GM12878 (cell line): ENCODE results near the gene ALAS1. TPM values are rescaled to one million over a fixed set of nuclear protein-coding genes. Genes with fewer than 3 reads are reported as not detected.

Experiments used
- ATAC-seq: fragments of 200-7000 bp; cut with Tn5 transposase; 3 replicates; pipeline ENCODE4 v1.9.1; 2020; ENCODE audit warnings: mild to moderate bottlenecking, moderate library complexity
- BruUV-seq: library from RNA; stranded (reverse); fragments of 400-500 nt; replicated peaks from 2 replicates; lab custom pipeline; 2021; lab: Mats Ljungman, UMichigan
- CTCF ChIA-PET: fragments of 300-600 bp; sonication (Branson Sonifier 250); formaldehyde crosslinking; extraction: SDS; loops from one replicate; lab custom pipeline; 2021; ENCODE audit warnings: inconsistent platforms; lab: Yijun Ruan, JAX
- POLR2A ChIA-PET: fragments of 350-600 bp; formaldehyde crosslinking; extraction: SDS; loops from one replicate; lab custom pipeline; 2021; ENCODE audit warnings: inconsistent platforms; lab: Charles Lee
- RAD21 ChIA-PET: fragments of 300-600 bp; sonication (Branson Sonifier 250); formaldehyde crosslinking; loops from one replicate; lab custom pipeline; 2023; ENCODE audit warnings: antibody characterized with exemption; ENCODE audit not compliant: unreplicated experiment; lab: Charles Lee
- SMC1A ChIA-PET: fragments of 300-600 bp; sonication (Branson Sonifier 250); formaldehyde crosslinking; loops from one replicate; lab custom pipeline; 2023; ENCODE audit not compliant: unreplicated experiment, uncharacterized antibody; lab: Charles Lee
- DNase-seq: peaks from one replicate; pipeline ENCODE4 v3.0.0-alpha.2; 2011; ENCODE audit warnings: low read depth, low spot score
- FAIRE-seq: peaks from 3 replicates; lab custom pipeline; 2011; peaks lifted over from hg19 to GRCh38; lab: Jason Lieb, UNC
- H2AFZ ChIP-seq: 2 replicates; pipeline ENCODE4 v1.6.0; 2011; ENCODE audit warnings: low read depth, low read length, control low read depth; ENCODE audit not compliant: control insufficient read depth
- H3K27ac ChIP-seq: 2 replicates; pipeline ENCODE4 v1.5.1; 2011; ENCODE audit warnings: control low read depth; ENCODE audit not compliant: control insufficient read depth, insufficient read depth
- H3K27me3 ChIP-seq, 2 experiments: replicated peaks in 1 of 2; 2 replicates each; pipeline versions ENCODE4 v1.6.0 to v1.6.1; 2011; ENCODE audit warnings: low read length in 1 of 2; ENCODE audit not compliant: control insufficient read depth in 2 of 2, insufficient read depth in 2 of 2
- H3K36me3 ChIP-seq, 2 experiments: 2 replicates each; pipeline ENCODE4 v1.5.1; 2011; ENCODE audit warnings: low read length in 1 of 2; ENCODE audit not compliant: control insufficient read depth in 2 of 2, insufficient read depth in 2 of 2
- H3K4me1 ChIP-seq: 2 replicates; pipeline ENCODE4 v1.6.1; 2011; ENCODE audit warnings: mild to moderate bottlenecking, low read length, moderate library complexity, mixed read lengths; ENCODE audit not compliant: control insufficient read depth, insufficient read depth
- H3K4me2 ChIP-seq: 2 replicates; pipeline ENCODE4 v1.6.0; 2011; ENCODE audit warnings: control low read depth; ENCODE audit not compliant: control insufficient read depth, insufficient read depth
- H3K4me3 ChIP-seq: fragments of 200-600 bp; sonication (generic); 2 replicates; pipeline ENCODE4 v1.5.1; 2016
- H3K79me2 ChIP-seq: 2 replicates; pipeline ENCODE4 v1.6.0; 2011; ENCODE audit warnings: low read length; ENCODE audit not compliant: control insufficient read depth, insufficient read depth
- H3K9ac ChIP-seq: 2 replicates; pipeline ENCODE4 v1.8.0; 2011; ENCODE audit warnings: low read length, control low read depth, mixed read lengths; ENCODE audit not compliant: control insufficient read depth, insufficient read depth
- H3K9me3 ChIP-seq: replicated peaks from 3 replicates; pipeline ENCODE4 v1.5.1; 2011; ENCODE audit warnings: mild to moderate bottlenecking, low read length; ENCODE audit not compliant: control insufficient read depth, insufficient read depth
- H4K20me1 ChIP-seq: 2 replicates; pipeline ENCODE4 v1.6.0; 2011; ENCODE audit not compliant: control insufficient read depth, insufficient read depth
- SPI1 ChIP-seq: IDR thresholded peaks from 2 replicates; pipeline ENCODE4 v1.6.1; 2011; ENCODE audit warnings: low read depth, mild to moderate bottlenecking, low read length, moderate library complexity, borderline replicate concordance; ENCODE audit not compliant: insufficient read depth
- WGBS: methylation state at CpG from one replicate; pipeline ENCODE4 v1.1.6; 2016; ENCODE audit warnings: low lambda C conversion rate; ENCODE audit not compliant: insufficient replicate concordance, insufficient coverage; ENCODE audit errors: missing lambda C conversion rate; 5-methylcytosine and 5-hydroxymethylcytosine counted together
- in situ Hi-C: fragments of 300-500 bp; cut with MboI; formaldehyde crosslinking; loops from 9 replicates; pipeline ENCODE4 v1.14.3; 2018; ENCODE audit warnings: mixed read lengths
- intact Hi-C: fragments of 100-400 bp; cut with micrococcal nuclease; formaldehyde crosslinking; loops from one replicate; pipeline ENCODE4 v1.14.2; 2022; ENCODE audit not compliant: unreplicated experiment
- polyA plus RNA-seq, 11 experiments: library from polyadenylated mRNA; depleted of rRNA in 4 of 11; unstranded in 6 of 11; stranded (reverse) in 5 of 11; fragments of >200 nt; fragmentation: Nextera tagmentation in 4 of 11; fragmentation: Illumina TruSeq in 1 of 11; extraction: Ambion mirVana in 4 of 11; extraction: Trizol in 1 of 11; gene quantifications; 1 replicate in 1 of 11; 2 replicates in 10 of 11; pipeline versions ENCODE4 v1.2.1 to v1.2.3, GENCODE V29; 2011 to 2016; ENCODE audit warnings: inconsistent platforms in 2 of 11, missing spikeins in 2 of 11, low read depth in 1 of 11
- total RNA-seq, 4 experiments: library from RNA; depleted of rRNA in 3 of 4; stranded (reverse); fragments of >200 nt in 3 of 4; fragmentation: Illumina TruSeq in 1 of 4; extraction: Trizol in 1 of 4; gene quantifications; 2 replicates each; pipeline versions ENCODE4 v1.2.1 to v1.2.3, GENCODE V29; 2013 to 2021
- TF ChIP-seq, protein P1 (sequence below): IDR thresholded peaks from 2 replicates; pipeline ENCODE4 v1.6.1; 2011; ENCODE audit warnings: borderline replicate concordance, low read depth, mild to moderate bottlenecking, moderate library complexity, mixed read lengths, low read length; ENCODE audit not compliant: insufficient read depth; ENCODE audit errors: extremely low read length
- TF ChIP-seq, protein P2 (sequence below): IDR thresholded peaks from 2 replicates; pipeline ENCODE4 v1.6.1; 2012; ENCODE audit warnings: improper control_type of control experiment, low read depth, low read length; ENCODE audit not compliant: insufficient replicate concordance

ALAS1 gene
- total and polyA plus RNA-seq, 10 of the 15 experiments (the other 5 are each of a cell fraction or from before 2014, with no cell fraction given), result 69.9 to 115 (median 94.1) TPM

DNA sequence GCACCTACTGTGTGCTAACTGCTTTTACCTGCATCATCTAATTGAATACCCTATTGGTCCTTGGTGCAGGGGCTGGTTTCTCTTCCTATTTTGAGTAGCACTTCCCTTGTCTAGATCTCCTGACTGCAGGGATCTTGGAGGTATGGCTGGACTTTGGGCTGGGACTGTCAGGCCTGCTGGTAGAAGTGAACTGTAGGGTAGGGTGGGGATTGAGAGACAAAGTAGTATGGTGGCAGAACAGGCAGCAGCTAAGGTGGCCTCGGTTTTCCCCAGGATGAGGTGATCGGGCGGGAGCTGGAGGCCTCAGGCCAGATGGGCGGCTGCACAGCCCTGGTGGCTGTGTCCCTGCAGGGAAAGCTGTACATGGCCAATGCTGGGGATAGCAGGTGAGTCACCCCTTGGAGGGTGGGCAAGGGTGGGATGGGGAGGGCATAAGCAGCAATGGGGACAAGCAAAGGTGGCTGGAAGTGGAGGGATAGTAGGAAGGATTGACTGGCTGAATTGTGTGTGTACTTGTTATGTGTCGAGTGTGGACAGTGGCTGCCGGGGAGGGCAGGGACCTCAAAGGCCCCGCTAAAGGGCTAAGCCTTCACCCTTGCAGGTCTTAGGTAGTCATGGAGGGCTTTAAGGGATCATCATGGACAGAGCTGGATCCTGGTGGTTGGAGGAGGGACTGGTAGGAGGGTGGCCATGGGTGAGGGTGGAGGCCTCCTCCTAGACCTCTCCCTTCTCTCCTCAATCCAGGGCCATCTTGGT, 49.6 kb downstream of the ALAS1 start:
- Histone ChIP-seq H3K4me3 (no peak overlapping the region), H4K20me1 (no peaks in the 10 kb centered on the region), H3K36me3 (peaks cover 11 to 14% of the 10 kb centered on the region in 2 experiments; a peak in 3 of 4 replicates), H3K4me1 (peaks cover 37% of the 10 kb centered on the region), H3K79me2 (no peaks in the 10 kb centered on the region; the same call in none of the 2 replicates), H3K27ac (no peak overlapping the region), H2AFZ (no peak overlapping the region), H3K9ac (no peak overlapping the region; the same call in 1 of the 2 replicates), H3K4me2 (peak overlapping the region; percentile 100; the same call in 1 of the 2 replicates)
- in situ Hi-C loops, result no loop called here
- POLR2A ChIA-PET, result interaction anchor here (0.6 to 7.8 kb wide), 4 partner anchors 14 to 33 kb away, joined by 4 to 60 read pairs (median 4); partner anchors contain the start of genes TLR9 and WDR82
- SMC1A ChIA-PET, result no interaction called here
- WGBS, result 67% methylated on average over 7 of the region's 7 CpGs
- CTCF ChIA-PET, result interaction anchor here (0.6 kb wide), 1 partner anchor 38 kb away, joined by 3 read pairs; no protein-coding TSS in a partner anchor
- TF ChIP-seq SPI1, result peak; percentile 68; the same call in 1 of the 2 replicates
- TF ChIP-seq, protein P1, sequence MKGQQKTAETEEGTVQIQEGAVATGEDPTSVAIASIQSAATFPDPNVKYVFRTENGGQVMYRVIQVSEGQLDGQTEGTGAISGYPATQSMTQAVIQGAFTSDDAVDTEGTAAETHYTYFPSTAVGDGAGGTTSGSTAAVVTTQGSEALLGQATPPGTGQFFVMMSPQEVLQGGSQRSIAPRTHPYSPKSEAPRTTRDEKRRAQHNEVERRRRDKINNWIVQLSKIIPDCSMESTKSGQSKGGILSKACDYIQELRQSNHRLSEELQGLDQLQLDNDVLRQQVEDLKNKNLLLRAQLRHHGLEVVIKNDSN, result no peak
- TF ChIP-seq, all 136 proteins: peak for 1
- FAIRE-seq (no peak), DNase-seq (no peak), ATAC-seq (no peak)
- H3K9me3 ChIP-seq, result no peaks in the 10 kb centered on the region; the same call in 2 of the 3 replicates
- intact Hi-C loops, result no loop called here
- H3K27me3 ChIP-seq, result no peaks in the 10 kb centered on the region
- no TSS peak for BruUV-seq
- RAD21 ChIA-PET, result no interaction called here

DNA sequence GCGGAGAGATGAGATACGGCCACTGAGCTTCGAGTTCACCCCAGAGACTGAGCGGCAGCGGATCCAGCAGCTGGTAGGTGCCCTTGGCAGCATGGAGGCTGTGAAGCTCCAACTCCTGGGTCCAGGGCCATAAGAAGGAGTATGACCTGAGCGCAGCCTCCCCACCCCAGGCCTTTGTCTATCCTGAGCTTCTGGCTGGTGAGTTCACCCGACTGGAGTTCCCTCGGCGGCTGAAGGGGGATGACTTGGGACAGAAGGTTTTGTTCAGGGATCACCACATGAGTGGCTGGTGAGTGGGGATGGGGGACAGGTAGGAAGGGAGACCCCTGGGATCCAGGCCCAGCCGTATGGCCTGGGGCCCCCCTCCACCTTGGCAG, 50.2 kb downstream of the ALAS1 start:
- ATAC-seq, result no peak
- TSS peak; percentile 68 for BruUV-seq
- no peaks in the 10 kb centered on the region for H4K20me1 ChIP-seq
- peaks cover 1% of the 10 kb centered on the region for H3K79me2 ChIP-seq
- H3K4me1 ChIP-seq, result peaks cover 41% of the 10 kb centered on the region
- no peaks in the 10 kb centered on the region for H3K27me3 ChIP-seq
- ChIA-PET RAD21 (no interaction called here), POLR2A (interaction anchor here (0.6 to 7.8 kb wide), 6 partner anchors 10 to 37 kb away, joined by 3 to 60 read pairs (median 4); partner anchors contain the start of genes TLR9, TWF2 and WDR82), SMC1A (interaction anchor here (1.1 kb wide), 1 partner anchor 12 kb away, joined by 5 read pairs; no protein-coding TSS in a partner anchor), CTCF (interaction anchor here (0.6 kb wide), 1 partner anchor 37 kb away, joined by 3 read pairs; no protein-coding TSS in a partner anchor)
- no peak overlapping the region for H3K9ac ChIP-seq
- DNase-seq, result no peak
- intact Hi-C loops, result no loop called here
- in situ Hi-C loops, result no loop called here
- no peak overlapping the region for H3K27ac ChIP-seq
- no peak for FAIRE-seq
- 82% methylated on average over 10 of the region's 10 CpGs for WGBS
- no peak overlapping the region for H2AFZ ChIP-seq
- H3K36me3 ChIP-seq, result peaks cover 11 to 14% of the 10 kb centered on the region in 2 experiments; a peak in 3 of 4 replicates
- no peak overlapping the region for H3K4me3 ChIP-seq
- H3K4me2 ChIP-seq, result no peak overlapping the region
- no peaks in the 10 kb centered on the region; the same call in 2 of the 3 replicates for H3K9me3 ChIP-seq
- TF ChIP-seq, protein P2, sequence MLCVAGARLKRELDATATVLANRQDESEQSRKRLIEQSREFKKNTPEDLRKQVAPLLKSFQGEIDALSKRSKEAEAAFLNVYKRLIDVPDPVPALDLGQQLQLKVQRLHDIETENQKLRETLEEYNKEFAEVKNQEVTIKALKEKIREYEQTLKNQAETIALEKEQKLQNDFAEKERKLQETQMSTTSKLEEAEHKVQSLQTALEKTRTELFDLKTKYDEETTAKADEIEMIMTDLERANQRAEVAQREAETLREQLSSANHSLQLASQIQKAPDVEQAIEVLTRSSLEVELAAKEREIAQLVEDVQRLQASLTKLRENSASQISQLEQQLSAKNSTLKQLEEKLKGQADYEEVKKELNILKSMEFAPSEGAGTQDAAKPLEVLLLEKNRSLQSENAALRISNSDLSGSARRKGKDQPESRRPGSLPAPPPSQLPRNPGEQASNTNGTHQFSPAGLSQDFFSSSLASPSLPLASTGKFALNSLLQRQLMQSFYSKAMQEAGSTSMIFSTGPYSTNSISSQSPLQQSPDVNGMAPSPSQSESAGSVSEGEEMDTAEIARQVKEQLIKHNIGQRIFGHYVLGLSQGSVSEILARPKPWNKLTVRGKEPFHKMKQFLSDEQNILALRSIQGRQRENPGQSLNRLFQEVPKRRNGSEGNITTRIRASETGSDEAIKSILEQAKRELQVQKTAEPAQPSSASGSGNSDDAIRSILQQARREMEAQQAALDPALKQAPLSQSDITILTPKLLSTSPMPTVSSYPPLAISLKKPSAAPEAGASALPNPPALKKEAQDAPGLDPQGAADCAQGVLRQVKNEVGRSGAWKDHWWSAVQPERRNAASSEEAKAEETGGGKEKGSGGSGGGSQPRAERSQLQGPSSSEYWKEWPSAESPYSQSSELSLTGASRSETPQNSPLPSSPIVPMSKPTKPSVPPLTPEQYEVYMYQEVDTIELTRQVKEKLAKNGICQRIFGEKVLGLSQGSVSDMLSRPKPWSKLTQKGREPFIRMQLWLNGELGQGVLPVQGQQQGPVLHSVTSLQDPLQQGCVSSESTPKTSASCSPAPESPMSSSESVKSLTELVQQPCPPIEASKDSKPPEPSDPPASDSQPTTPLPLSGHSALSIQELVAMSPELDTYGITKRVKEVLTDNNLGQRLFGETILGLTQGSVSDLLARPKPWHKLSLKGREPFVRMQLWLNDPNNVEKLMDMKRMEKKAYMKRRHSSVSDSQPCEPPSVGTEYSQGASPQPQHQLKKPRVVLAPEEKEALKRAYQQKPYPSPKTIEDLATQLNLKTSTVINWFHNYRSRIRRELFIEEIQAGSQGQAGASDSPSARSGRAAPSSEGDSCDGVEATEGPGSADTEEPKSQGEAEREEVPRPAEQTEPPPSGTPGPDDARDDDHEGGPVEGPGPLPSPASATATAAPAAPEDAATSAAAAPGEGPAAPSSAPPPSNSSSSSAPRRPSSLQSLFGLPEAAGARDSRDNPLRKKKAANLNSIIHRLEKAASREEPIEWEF, result no peak
